HG02870 (cell line): ENCODE data around the gene SRGAP1.

Experiments used
- ATAC-seq: cut with Tn5 transposase; IDR thresholded peaks from one replicate; pipeline ENCODE4 v1.9.1; 2021; ENCODE audit warnings: mild to moderate bottlenecking, moderate library complexity; ENCODE audit not compliant: unreplicated experiment

SRGAP1 gene

DNA sequence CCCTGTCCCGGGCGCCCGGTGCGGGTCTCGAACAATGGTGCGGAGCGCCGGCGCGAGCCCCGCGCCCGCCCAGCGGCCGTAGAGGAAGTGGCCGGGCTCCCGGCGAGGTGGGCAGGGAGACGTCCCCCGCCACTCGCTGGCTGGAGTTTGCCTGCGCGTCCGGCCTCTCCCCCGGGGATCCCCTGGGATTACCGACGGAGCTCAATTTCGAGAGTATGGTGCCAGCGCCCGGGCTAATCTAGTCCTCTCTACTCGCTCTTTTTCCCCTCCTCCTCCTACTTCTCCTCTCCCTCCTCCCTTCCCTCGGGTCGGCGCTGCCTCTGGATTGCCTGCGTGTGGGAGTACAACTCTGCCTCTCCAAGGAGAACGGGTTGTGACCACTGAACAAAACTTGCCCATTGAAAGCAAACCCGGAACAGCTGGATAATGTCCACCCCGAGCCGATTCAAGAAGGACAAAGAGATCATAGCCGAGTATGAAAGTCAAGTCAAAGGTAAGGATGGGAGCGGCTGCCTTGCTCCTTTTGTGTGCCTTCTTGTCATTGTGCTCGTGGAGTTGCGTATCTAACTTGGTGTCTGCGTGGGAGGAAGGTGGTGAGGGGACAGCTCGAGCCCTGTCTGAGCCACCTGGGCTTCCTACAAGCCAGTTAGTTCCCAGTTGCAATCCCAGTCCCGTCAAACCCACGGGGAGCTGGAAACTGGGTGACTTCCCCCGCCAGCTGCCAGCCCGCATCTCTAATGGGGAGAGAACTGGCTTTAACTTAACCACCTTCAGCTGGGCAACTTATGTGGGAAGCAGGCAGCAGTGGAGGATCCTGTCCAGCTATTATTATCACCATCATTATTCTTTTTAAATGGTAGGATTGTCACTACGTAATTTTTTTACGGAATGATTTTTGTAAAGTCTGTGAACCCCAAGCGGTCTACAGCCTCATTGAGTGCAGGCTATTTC lies at the start of gene SRGAP1:
TSS of gene SRGAP1 (plus strand) at position 310 of the 951 bp plus-strand sequence. CDS start at position 427, 117 bp downstream.
- ATAC-seq = peak; percentile 13

DNA sequence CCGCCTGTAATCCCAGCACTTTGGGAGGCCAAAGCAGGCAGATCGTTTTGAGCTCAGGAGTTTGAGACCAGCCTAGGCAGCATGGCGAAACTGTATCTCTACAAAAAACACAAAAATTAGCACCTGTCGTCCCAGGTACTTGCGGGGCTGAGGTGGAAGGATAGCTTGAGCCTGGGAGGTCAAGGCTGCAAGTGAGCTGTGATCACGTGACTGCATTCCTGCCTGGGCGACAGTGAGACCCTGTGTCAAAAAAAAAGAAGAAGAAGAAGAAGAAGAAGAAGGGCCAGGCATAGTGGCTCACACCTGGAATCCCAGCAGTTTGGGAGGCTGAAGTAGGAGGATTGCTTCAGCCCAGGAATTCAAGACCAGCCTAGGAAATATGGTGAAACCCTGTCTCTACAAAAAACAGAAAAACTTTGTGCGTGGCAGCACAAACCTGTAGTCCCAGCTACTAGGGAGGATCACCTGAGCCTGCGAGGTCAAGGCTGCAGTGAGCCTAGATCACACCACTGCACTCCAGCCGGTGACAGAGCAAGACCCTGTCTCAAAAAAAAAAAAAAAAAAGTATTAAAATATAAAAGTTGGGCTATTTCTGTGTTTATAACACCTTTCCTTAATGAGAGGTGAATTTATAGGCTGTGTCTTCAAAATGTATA lies 49.3 kb upstream of the SRGAP1 start:
- ATAC-seq = no peak

DNA sequence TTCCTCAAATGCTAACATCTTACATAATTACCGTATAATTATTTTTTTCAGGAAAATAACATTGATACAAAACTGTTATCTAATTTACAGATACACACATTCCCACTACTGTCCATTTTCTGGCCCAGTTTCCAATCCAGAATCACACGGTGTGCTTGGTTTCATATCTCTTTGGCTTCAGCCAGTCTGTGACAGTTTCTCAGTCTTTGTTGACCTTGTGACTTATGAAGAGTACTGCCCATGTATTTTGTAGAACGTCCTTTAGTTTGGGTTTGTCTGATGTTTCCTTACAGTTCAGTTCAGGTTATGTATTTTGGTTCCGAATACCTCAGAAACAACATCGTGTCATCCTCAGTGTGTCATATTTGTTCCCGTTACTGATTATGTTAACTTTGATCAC lies 48.6 kb upstream of the SRGAP1 start:
- no peak for ATAC-seq

DNA sequence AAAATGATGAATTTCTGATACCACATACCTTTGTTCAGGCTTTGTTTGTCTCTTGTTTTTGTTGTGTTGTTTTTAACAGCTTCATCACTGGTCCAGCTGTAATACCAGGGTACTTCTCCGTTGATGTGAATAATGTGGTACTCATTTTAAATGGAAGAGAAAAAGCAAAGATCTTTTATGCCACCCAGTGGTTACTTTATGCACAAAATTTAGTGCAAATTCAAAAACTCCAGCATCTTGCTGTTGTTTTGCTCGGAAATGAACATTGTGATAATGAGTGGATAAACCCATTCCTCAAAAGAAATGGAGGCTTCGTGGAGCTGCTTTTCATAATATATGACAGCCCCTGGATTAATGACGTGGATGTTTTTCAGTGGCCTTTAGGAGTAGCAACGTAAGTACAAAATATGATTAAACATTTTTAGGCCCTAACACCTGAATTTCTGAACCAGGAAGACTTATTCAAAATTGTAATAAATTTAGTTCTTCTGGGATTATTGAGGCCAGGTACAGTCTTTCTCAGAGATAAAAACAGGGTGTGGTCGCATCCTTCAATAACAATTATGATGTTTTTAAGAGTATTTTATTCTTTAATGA lies 42.4 kb upstream of the SRGAP1 start:
- ATAC-seq = peak; percentile 52

GRCh38 chr12:63804746-63805145 lies 39.8 kb upstream of the SRGAP1 start:
- no peak for ATAC-seq

- ATAC-seq = no peak
Measured at GRCh38 chr12:63805704-63806672, 38.5 kb upstream of the SRGAP1 start.

DNA sequence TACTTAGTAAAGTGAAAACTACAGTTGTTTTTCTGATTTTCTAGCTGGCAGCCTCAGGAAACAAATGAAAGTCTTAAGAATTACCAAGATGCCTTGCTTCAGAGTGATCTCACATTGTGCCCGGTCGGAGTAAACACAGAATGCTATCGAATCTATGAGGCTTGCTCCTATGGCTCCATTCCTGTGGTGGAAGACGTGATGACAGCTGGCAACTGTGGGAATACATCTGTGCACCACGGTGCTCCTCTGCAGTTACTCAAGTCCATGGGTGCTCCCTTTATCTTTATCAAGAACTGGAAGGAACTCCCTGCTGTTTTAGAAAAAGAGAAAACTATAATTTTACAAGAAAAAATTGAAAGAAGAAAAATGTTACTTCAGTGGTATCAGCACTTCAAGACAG lies 35.9 kb upstream of the SRGAP1 start:
- no peak for ATAC-seq

- ATAC-seq = no peak
Measured at GRCh38 chr12:63809566-63809965, 34.9 kb upstream of the SRGAP1 start.

DNA sequence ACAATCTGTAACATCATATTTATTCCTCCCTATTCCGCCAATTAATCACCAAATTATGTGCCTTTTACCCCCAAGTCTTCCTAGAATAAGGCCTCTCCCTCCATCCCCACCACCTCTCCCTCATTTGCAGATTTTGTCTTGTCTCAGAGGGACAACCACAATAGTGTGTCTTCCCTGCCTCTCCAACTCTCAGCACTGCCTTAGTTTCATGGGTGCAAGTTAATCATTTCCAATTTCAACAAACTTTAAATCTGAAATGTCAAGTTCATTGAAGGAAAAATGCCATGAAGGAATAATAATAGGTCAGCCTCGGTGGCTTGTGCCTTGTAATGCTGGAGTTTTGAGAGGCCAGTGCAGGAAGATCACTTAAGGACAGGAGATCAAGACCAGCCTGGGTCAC lies 33.2 kb upstream of the SRGAP1 start:
- ATAC-seq = no peak

DNA sequence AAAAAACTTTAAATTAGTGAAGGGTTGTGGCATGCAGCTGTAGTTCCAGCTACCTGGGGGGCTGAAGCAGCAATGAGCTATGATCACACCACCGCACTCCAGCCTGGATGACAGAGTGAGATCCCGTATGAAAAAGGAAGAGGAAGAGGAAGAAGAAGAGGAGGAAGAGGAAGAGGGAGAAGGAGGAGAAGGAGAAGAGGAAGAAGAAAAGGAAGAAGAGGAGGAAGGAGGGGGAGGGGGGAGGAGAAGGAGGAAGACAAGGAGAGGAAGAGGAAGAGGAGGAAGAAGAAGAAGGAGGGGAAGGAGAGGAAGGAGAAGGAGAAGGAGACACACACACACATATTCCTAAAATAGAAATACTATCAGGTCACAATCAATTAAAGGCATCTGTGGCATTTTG lies 32.7 kb upstream of the SRGAP1 start:
- no peak for ATAC-seq

DNA sequence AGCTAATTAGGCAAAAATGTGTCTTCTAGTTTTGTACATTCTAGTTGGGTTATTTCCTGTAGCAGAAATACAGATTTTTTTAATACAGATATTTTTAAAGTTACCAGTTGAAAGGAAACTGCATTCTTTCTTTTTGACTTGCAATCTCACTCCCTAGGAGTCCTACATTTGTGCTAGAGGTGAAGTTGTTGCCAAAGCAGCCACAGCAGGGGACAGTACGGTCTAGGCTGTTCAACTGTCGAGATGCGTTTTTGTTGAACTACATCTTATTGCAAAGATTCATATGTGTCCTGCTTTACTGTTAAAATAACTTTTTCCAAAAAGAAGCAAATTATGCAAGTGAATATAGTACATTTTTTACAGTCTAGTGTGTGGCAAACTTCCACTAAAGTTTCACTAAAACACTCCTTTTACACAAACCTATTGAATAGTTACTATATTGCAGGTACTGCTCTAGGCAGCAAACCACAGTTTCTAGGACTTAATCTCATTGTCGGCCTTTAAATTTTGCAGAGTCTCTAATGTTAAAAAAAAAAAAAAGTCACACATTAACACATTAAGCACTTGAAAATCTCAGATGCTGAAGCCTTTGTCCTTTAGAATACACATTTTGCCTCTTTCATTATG lies 30.2 kb upstream of the SRGAP1 start:
- ATAC-seq = peak; percentile 21

DNA sequence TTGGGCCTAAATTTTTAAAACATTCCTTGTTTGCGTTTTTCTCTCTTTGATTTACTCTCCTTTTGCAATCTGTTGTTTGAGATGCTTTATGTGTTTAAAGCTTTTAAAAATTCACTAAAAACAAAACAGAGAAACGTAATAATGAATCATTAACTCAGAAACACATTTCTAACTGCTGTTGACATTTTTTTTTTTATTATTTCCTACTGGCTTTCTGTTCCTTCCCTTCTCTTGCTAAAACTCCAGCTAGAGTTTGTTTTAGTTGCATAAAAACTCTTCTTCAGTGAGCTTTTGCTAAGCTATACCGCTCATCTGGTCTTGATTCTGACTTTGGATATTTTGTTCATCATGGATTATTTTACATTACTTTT lies 29.0 kb upstream of the SRGAP1 start:
- no peak for ATAC-seq

DNA sequence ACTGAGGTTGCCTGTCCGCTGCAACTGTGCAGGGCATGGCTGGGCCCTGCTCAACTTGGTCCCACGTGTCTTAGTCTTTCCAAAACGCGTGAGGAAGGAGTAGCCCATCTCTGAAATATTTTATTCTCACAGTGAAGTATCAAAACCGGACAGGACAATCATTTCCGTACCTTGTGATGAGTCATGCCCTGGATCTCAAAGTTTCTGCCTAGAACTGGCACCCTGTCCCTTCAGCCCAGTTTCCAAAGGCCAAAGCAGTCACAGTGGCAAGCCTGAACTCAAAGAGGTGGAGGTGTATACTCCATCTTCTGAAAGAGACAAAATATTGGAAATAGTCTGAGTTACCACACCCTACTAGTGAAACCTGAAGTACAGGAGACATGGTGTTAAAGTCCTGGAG lies 28.5 kb upstream of the SRGAP1 start:
- ATAC-seq = peak; percentile 34

GRCh38 chr12:63820427-63820826 lies 24.1 kb upstream of the SRGAP1 start:
- ATAC-seq = no peak

DNA sequence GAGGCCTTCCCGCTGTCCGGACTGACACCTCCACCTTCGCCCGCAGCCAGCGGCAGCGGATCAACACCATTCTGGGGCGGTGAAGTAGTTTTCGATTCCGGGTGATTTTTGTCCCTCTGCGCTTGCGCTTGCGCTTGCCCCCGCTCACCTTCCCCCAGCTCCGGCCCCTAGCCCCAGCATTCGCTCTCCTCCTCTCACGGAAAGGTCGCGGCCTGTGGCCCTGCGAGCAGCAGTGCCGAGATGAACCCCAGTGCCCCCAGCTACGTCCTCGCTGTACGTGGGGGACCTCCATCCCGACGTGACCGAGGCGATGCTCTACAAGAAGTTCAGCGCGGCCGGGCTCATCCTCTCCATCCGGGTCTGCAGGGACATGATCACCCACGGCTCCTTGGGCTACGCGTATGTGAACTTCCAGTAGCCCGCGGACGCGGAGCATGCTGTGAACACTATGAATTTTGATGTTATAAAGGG lies 22.7 kb upstream of the SRGAP1 start:
- no peak for ATAC-seq

DNA sequence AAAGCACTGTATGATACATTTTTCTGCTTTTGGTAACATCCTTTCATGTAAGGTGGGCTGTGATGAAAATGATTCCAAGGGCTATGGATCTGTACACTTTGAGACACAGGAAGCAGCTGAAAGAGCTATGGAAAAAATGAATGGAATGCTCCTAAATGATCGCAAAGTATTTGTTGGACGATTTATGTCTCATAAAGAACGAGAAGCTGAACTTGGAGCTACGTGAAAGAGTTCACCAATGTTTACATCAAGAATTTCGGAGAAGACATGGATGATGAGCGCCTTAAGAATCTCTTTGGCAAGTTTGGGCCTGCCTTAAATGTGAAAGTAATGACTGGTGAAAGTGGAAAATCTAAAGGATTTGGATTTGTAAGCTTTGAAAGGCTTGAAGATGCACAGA lies 22.1 kb upstream of the SRGAP1 start:
- ATAC-seq = no peak

DNA sequence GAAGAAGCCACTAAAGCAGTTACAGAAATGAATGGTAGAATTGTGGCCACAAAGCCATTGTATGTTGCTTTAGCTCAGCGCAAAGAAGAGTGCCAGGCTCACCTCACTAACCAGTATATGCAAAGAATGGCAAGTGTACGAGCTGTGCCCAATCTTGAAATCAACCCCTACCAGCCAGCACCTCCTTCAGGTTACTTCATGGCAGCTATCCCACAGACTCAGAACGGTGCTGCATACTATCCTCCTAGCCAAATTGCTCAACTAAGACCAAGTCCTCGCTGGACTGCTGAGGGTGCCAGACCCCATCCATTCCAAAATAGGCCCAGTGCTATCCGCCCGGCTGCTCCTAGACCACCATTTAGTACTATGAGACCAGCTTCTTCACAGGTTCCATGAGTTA lies 21.5 kb upstream of the SRGAP1 start:
- ATAC-seq = no peak

DNA sequence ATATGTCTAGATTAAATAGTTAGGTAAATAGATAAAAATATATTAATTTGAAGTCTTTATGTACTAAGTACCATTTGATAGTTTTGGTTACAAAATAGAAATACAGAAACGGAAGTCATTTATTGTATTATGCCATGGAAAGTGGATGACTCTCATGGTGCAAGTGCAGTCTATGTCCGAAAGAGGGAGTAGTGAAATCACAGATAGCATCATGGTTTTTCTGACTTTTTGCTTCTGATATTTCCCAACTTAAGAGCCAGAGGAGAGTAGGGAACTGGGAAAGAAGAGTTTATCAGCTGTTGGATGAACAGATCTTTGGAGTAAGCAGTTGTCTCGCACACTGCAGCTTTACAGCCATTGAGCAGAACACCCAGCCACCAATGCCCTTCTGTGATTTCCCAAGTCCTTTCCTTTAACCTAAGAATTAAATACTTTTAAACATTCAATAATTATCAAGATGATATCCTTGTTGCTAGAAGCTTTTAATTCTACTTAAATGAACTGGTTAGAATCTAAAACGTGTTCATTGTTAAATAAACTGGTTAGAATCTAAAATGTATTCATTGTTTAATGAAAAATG lies 18.4 kb upstream of the SRGAP1 start:
- peak; percentile 79 for ATAC-seq

DNA sequence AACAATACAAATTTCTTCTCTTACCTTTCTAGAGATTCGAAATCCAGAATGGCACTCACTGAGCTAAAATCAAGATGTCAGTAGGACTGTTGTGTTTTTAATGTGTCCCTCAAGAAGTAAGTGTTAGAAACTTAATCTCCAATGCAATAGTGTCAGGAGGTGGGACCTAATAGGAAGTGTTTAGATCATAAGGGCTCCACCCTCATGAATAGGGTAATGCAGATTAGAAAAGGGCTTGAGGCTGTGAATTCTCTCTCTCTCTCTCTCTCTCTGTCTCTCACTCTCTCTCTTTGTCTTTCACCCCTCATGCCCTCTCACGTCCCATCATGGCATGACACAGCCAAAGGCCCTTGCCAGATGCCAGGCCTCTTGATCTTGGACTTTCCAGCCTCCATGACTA lies 15.6 kb upstream of the SRGAP1 start:
- no peak for ATAC-seq

- no peak for ATAC-seq
Measured at GRCh38 chr12:63836046-63836445, 8.5 kb upstream of the SRGAP1 start.
